K562 (cell line): Measurements from ENCODE around the gene PILRA. TPM values are rescaled to one million over a fixed set of nuclear protein-coding genes. Genes with fewer than 3 reads are reported as not detected.

ENCODE experiments used
- CBFB ChIP-seq: sonication (generic); formaldehyde crosslinking; IDR thresholded peaks from 2 replicates; pipeline ENCODE4 v1.4.0; 2020; ENCODE audit warnings: mild to moderate bottlenecking, missing genetic modification reagents
- CREM ChIP-seq: IDR thresholded peaks from 2 replicates; pipeline ENCODE4 v1.6.1; 2014; ENCODE audit warnings: antibody characterized with exemption, low read depth
- CSDE1 ChIP-seq, 2 experiments: fragments of 450-650 bp; IDR thresholded peaks; 2 replicates each; pipeline ENCODE4 v1.6.1; 2016; ENCODE audit warnings: mild to moderate bottlenecking in 1 of 2
- FOXM1 ChIP-seq, 2 experiments: fragments of 450-650 bp in 1 of 2; sonication (generic) in 1 of 2; formaldehyde crosslinking in 1 of 2; IDR thresholded peaks; 2 replicates each; pipeline versions ENCODE4 v1.6.1 to v1.9.0; 2017 to 2022; ENCODE audit warnings: low read depth in 2 of 2, mild to moderate bottlenecking in 2 of 2, missing genetic modification reagents in 1 of 2, moderate library complexity in 1 of 2
- GATA2 ChIP-seq: sonication (generic); formaldehyde crosslinking; IDR thresholded peaks from 2 replicates; pipeline ENCODE4 v1.4.0; 2020; ENCODE audit warnings: mild to moderate bottlenecking, missing genetic modification reagents
- RAD51 ChIP-seq: fragments of 450-650 bp; IDR thresholded peaks from 2 replicates; pipeline ENCODE4 v1.7.1; 2016; ENCODE audit warnings: low read depth, mild to moderate bottlenecking, borderline replicate concordance
- RBM34 ChIP-seq: fragments of 200-400 bp; formaldehyde crosslinking; IDR thresholded peaks from 2 replicates; pipeline ENCODE4 v1.6.1; 2018; ENCODE audit warnings: low read length, borderline replicate concordance; ENCODE audit not compliant: insufficient read depth
- RERE ChIP-seq: sonication (generic); formaldehyde crosslinking; IDR thresholded peaks from 2 replicates; pipeline ENCODE4 v1.8.0; 2023; ENCODE audit warnings: missing genetic modification reagents, mild to moderate bottlenecking, borderline replicate concordance
- SLC30A9 ChIP-seq: fragments of 250-450 bp; sonication (Bioruptor Pico); IDR thresholded peaks from 2 replicates; pipeline ENCODE4 v1.8.0; 2022; ENCODE audit warnings: mild to moderate bottlenecking, moderate library complexity
- SNIP1 ChIP-seq: fragments of 450-650 bp; IDR thresholded peaks from 2 replicates; pipeline ENCODE4 v1.7.1; 2017; ENCODE audit warnings: low read depth, mild to moderate bottlenecking
- SNRNP70 ChIP-seq: fragments of 200-400 bp; formaldehyde crosslinking; optimal IDR thresholded peaks from 2 replicates; pipeline ENCODE3; 2017; ENCODE audit warnings: low read depth, low read length
- SOX6 ChIP-seq: fragments of 450-650 bp; IDR thresholded peaks from 2 replicates; pipeline ENCODE4 v1.6.1; 2014; ENCODE audit warnings: mild to moderate bottlenecking
- ZNF232 ChIP-seq: sonication (generic); formaldehyde crosslinking; IDR thresholded peaks from 2 replicates; pipeline ENCODE4 v1.8.0; 2022; ENCODE audit warnings: mild to moderate bottlenecking, missing genetic modification reagents
- ZNF444 ChIP-seq: fragments of 250-450 bp; sonication (Bioruptor Pico); IDR thresholded peaks from 2 replicates; pipeline ENCODE4 v1.4.0; 2020; ENCODE audit warnings: mild to moderate bottlenecking, moderate library complexity
- ZNF586 ChIP-seq: fragments of 450-650 bp; formaldehyde crosslinking; conservative IDR thresholded peaks from 2 replicates; pipeline ENCODE4 v1.4.0; 2020; ENCODE audit warnings: mild to moderate bottlenecking, moderate library complexity
- ZNF589 ChIP-seq: fragments of 200-800 bp; sonication (Bioruptor generic); IDR thresholded peaks from 2 replicates; pipeline ENCODE4 v1.6.1; 2016; ENCODE audit warnings: low read depth, missing genetic modification characterization, missing compliant biosample characterization
- polyA plus RNA-seq, 8 experiments: library from polyadenylated mRNA; depleted of rRNA in 4 of 8; stranded (reverse) in 5 of 8; unstranded in 3 of 8; fragments of >200 nt; fragmentation: Nextera tagmentation in 2 of 8; fragmentation: Illumina TruSeq in 1 of 8; extraction: Ambion mirVana in 2 of 8; extraction: Trizol in 1 of 8; gene quantifications; 2 replicates each; pipeline versions ENCODE4 v1.2.1 to v1.2.3, GENCODE V29; 2011 to 2014; ENCODE audit warnings: inconsistent platforms in 1 of 8, missing spikeins in 1 of 8
- total RNA-seq, 7 experiments: library from RNA; depleted of rRNA in 6 of 7; stranded (reverse); fragments of >200 nt in 6 of 7; fragmentation: Illumina TruSeq in 2 of 7; extraction: Trizol in 2 of 7; gene quantifications; 2 replicates each; pipeline versions ENCODE4 v1.2.1 to v1.2.3, GENCODE V29; 2011 to 2021; ENCODE audit warnings: low replicate concordance in 1 of 7
- TF ChIP-seq, protein P1 (sequence below): fragments of 450-650 bp; formaldehyde crosslinking; IDR thresholded peaks from 2 replicates; pipeline ENCODE4 v1.4.0; 2020; ENCODE audit warnings: mild to moderate bottlenecking, moderate library complexity
- TF ChIP-seq, protein P2 (sequence below), 2 experiments: fragments of 450-650 bp in 1 of 2; sonication (generic) in 1 of 2; formaldehyde crosslinking in 1 of 2; IDR thresholded peaks in 1 of 2; conservative IDR thresholded peaks in 1 of 2; 2 replicates each; pipeline versions ENCODE4 v1.6.1 to v1.8.1; 2016 to 2023; ENCODE audit warnings: mild to moderate bottlenecking in 2 of 2, moderate library complexity in 2 of 2, inconsistent platforms in 1 of 2, missing genetic modification reagents in 1 of 2

PILRA gene
- total and polyA plus RNA-seq, 9 of the 15 experiments (the other 6 are each of a cell fraction or from before 2014, with no cell fraction given) = 0.13 to 1.8 (median 0.62) TPM

DNA sequence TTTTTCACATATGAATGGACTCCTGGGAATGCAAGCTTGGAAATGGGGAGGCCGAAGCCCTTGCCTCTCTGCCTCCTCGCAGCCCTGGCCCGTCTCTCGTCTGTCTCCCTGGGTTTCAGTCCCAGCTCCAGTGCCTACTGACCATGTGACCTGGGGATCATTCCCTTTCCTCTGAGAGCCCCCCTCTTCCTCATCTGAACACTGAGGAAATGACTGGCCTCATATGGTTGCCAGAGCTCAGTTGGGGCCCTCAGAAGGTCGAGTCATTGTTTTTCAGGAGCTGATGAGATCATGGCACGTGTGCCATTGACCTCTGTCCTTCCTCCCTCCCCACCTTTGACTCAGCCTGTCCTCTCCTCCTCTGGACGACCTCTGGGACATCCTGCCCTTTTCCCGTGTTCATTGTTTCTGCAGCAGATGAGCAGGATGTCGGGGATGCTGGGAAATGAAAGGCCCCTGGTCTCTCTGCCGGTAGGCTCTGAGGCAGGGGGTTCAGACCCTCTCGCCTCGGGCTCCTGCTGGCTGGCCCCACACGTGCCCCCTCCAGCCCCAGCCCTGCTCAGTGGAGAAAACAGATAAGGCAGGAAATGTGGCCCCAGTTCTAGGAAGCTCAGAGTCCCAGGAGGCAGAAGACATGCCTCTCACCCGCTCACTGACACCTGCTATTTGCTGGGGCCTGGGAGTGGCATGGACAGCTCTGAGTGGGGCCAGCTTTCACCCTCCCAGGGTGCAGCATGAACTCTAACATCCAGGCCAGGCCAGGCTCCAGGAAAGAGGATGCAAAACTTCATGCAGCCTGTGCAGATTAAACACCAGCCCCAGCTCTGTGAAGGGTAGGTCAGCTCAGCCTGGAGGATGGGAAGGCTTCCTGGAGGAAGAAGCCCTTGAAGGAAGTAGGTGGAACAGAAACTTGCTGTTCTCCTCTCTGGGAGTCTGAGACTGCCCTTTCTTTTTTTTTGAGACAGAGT lies 71.3 kb downstream of the PILRA start (continued):
- no peak for TF ChIP-seq RERE
- no peak for TF ChIP-seq ZNF586
- TF ChIP-seq RBM34 = no peak
- TF ChIP-seq ZNF589 = peak; percentile 98
- TF ChIP-seq CREM = peak; percentile 79
- peak; percentile 49; the same call in 1 of the 2 replicates for TF ChIP-seq GATA2 (CRISPR knock-in tag)
- peak; percentile 7; the same call in 1 of the 2 replicates for TF ChIP-seq FOXM1 (IDR thresholded peaks at IDR 0.05; ENCODE audit: low read depth)
- TF ChIP-seq FOXM1 (CRISPR knock-in tag; IDR thresholded peaks at IDR 0.05; ENCODE audit: low read depth) = no peak
- TF ChIP-seq ZNF444 = no peak
- TF ChIP-seq SOX6 = peak; percentile 98
- TF ChIP-seq SNRNP70 = no peak
- TF ChIP-seq CBFB = peak; percentile 41; the same call in 1 of the 2 replicates
- peak; percentile 8; the same call in 1 of the 2 replicates for TF ChIP-seq SNIP1
- no peak for TF ChIP-seq SLC30A9 (CRISPR knock-in tag)
- 0 out of 2 replicates have a peak, but pooled peaks have one; percentile 84 for TF ChIP-seq ZNF232 (CRISPR knock-in tag)
- TF ChIP-seq, protein P1, sequence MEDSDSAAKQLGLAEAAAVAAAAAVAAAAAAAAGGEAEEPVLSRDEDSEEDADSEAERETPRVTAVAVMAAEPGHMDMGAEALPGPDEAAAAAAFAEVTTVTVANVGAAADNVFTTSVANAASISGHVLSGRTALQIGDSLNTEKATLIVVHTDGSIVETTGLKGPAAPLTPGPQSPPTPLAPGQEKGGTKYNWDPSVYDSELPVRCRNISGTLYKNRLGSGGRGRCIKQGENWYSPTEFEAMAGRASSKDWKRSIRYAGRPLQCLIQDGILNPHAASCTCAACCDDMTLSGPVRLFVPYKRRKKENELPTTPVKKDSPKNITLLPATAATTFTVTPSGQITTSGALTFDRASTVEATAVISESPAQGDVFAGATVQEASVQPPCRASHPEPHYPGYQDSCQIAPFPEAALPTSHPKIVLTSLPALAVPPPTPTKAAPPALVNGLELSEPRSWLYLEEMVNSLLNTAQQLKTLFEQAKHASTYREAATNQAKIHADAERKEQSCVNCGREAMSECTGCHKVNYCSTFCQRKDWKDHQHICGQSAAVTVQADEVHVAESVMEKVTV (CRISPR knock-in tag) = no peak
- TF ChIP-seq, protein P2, sequence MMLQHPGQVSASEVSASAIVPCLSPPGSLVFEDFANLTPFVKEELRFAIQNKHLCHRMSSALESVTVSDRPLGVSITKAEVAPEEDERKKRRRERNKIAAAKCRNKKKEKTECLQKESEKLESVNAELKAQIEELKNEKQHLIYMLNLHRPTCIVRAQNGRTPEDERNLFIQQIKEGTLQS (IDR thresholded peaks at IDR 0.05) = peak; percentile 97
- TF ChIP-seq, protein P2 (CRISPR knock-in tag; conservative IDR thresholded peaks at IDR 0.05) = peak; percentile 88
- TF ChIP-seq CSDE1 (IDR thresholded peaks at IDR 0.05) = no peak
- peak; percentile 86 for TF ChIP-seq RAD51
